Activated naive CD8-positive, alpha-beta T cell treated with anti-CD3 and anti-CD28 coated beads, Interleukin-2, amount 50 U/mL, for 24 hours (primary cell): ENCODE results near the gene ADAMTS2.

Experiments used
- ATAC-seq: fragments of 150-1000 bp; cut with Tn5 transposase; one replicate; pipeline ENCODE4 v1.10.0; 2021
- DNase-seq: peaks from one replicate; pipeline ENCODE4 v3.0.0; 2021
- H3K27ac Mint-ChIP-seq: one replicate; pipeline ENCODE4 v1.8.0; 2021; ENCODE audit warnings: mild to moderate bottlenecking, mixed read lengths
- H3K27me3 Mint-ChIP-seq: one replicate; pipeline ENCODE4 v1.8.0; 2021; ENCODE audit warnings: mixed read lengths
- H3K36me3 Mint-ChIP-seq: one replicate; pipeline ENCODE4 v1.8.0; 2021; ENCODE audit warnings: low read depth, mixed read lengths
- H3K4me1 Mint-ChIP-seq: one replicate; pipeline ENCODE4 v1.8.0; 2021; ENCODE audit warnings: mixed read lengths
- H3K4me3 Mint-ChIP-seq: one replicate; pipeline ENCODE4 v1.8.0; 2021; ENCODE audit warnings: mild to moderate bottlenecking, moderate library complexity, mixed read lengths
- H3K9me3 Mint-ChIP-seq: one replicate; pipeline ENCODE4 v1.8.0; 2021; ENCODE audit warnings: mixed read lengths

The ADAMTS2 gene

DNA sequence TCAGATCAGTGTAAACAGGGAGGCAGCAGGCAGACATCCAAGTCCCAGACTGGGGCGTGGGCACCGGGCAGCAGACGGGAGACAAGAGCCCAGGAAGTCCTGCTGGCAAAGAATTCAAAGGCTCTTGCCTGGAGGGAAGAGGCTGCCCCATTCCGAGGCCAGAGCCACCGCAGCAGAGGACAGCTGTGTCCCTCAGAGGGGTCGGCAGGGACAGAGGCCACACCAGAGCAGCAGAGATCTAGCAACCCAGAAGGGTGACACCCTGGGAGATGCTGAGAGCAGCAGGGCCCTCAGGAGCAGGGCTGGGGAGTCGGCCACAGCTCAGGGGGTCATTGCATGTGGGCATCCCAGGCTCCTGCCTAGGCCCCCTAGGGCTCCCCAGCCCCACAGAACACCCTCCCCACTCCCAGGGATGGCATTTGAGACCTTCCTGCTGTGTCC is 29.1 kb downstream of the ADAMTS2 start:
- Mint-ChIP-seq H3K4me1 (no peaks in the 10 kb centered on the region), H3K36me3 (no peaks in the 10 kb centered on the region), H3K9me3 (no peaks in the 10 kb centered on the region), H3K27me3 (no peaks in the 10 kb centered on the region), H3K4me3 (no peak overlapping the region), H3K27ac (no peak overlapping the region)
- DNase-seq: no peak
- ATAC-seq: no peak

DNA sequence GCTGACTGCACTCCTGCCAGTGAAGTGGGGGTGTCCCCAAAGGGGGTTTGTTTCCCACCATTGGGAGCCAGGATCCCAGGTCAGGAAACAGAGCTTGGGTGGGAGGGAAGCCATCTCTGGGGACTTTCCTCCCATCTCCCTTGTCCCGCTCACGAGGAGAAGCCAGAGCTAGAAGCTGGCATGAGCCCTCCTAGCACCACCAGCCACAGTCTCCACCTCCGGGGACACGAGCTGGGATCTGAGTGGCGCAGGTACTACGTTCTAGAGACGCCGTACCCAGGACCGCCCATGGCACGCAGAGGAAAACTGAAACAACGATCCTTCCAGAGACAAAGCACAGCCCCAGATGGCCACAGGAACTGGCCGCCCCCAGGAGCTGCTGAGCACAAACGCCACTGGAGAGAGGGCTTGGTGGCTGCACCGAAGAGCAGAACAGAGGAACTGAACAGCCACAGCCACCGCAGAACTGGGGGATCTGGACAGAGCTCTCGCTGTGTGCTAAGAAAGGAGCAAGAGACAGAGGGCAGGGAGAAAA is 29.8 kb downstream of the ADAMTS2 start:
- Mint-ChIP-seq H3K36me3 (no peaks in the 10 kb centered on the region), H3K27me3 (no peaks in the 10 kb centered on the region), H3K4me1 (no peaks in the 10 kb centered on the region), H3K27ac (no peak overlapping the region), H3K4me3 (no peak overlapping the region), H3K9me3 (no peaks in the 10 kb centered on the region)
- DNase-seq: no peak
- no peak for ATAC-seq

DNA sequence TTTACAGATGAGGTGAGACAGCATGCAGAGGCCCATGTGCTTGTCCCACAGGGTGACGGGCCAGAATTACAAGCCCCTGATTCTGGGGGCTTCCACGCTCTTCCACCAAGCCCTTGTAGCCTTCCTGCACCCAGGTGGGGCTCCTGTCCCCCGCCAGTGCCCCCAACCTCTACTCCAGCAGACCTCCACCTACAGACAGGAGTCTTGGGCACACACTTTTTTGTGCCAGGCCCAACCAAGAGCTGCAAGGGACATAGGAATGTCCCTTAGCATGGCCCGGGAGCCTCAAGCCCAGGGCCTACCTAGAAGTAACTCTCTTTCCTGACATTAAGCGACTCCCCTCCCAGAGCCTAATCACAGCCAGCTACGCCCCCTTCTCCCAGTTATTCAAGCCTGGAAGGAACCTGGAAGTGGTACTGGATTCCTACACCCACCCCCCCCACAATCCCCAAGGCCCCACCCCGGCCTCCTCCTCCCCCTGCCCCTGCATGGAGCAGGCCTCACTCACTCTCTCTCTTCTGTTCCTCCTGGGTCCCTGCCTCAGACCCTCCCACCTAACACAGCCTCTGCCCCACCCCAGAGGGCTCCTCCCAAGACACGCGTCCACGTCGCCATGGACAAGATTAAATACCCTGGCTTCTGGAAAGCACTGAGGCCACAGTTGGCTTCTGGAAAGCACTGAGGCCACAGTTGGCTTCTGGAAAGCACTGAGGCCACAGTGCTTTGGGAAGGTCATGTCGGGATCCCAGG is 30.5 kb downstream of the ADAMTS2 start:
- Mint-ChIP-seq H3K27ac (no peak overlapping the region), H3K9me3 (no peaks in the 10 kb centered on the region), H3K27me3 (no peaks in the 10 kb centered on the region), H3K4me3 (no peak overlapping the region), H3K4me1 (no peaks in the 10 kb centered on the region), H3K36me3 (no peaks in the 10 kb centered on the region)
- DNase-seq (no peak), ATAC-seq (no peak)

DNA sequence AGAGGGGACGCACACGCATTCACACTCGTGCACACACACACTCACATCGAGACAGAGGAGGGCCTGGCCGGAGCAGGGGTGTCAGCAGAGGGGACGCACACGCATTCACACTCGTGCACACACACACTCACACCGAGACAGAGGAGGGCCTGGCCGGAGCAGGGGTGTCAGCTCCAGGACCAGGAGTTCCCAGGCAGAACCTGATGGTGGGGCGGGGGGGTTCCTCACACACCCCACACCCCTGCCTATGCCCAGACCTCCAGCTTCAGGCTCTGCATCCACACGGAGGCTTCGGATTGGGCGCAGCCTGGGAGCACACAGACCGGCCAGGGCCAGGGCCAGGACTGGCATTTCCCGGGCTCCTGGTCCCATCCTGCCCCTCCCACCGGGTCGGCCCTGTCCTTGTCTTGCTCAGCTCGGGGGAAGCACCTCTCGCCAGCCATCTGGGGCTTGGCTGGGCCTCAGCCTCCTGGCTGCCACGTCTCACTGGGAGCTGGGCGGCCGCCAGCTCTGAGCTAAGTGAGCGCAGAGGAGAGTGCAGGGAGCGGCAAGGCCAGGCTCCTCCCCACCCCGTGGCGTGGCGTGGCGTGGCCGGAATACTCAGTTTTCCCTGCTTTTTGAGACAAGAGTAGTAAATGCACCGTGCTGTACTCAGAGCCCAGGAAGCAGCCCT is 31.3 kb downstream of the ADAMTS2 start:
- ATAC-seq: no peak
- H3K4me1 Mint-ChIP-seq: no peaks in the 10 kb centered on the region
- no peaks in the 10 kb centered on the region for H3K27me3 Mint-ChIP-seq
- no peaks in the 10 kb centered on the region for H3K9me3 Mint-ChIP-seq
- DNase-seq: no peak
- no peak overlapping the region for H3K4me3 Mint-ChIP-seq
- H3K27ac Mint-ChIP-seq: no peak overlapping the region
- no peaks in the 10 kb centered on the region for H3K36me3 Mint-ChIP-seq

DNA sequence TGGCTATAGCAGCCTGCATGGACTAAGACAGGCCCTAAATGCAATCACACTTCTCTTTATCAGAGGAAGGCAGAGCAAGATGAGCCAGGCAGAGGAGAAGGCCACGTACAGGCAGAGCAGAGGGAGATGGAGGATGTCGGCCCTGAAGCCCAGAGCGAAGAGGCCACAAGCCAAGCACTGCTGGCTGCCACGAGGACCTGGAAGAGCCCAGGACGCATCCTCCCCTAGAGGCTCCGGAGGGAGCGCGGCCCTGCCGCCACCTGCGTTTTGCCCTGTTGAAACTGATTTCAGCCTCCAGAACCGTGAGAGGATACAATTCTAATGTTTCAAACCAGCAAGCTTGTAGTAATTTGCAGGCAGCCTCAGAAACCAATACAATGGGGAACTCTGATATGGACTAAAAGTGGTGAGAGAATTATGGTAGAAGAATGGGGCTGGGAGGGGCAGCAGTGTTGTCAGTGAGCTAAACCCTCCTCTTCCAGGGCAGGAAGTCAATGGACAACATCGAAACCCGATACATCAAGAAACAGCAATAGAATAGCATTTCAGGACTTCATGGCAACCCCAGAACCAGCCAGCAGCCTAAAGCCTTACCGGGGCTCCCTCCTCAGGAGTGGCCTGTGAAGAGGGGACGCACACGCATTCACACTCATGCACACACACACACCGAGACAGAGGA is 32.6 kb downstream of the ADAMTS2 start:
- Mint-ChIP-seq H3K27ac (no peak overlapping the region), H3K27me3 (no peaks in the 10 kb centered on the region), H3K36me3 (no peaks in the 10 kb centered on the region), H3K4me1 (no peaks in the 10 kb centered on the region), H3K9me3 (no peaks in the 10 kb centered on the region), H3K4me3 (no peak overlapping the region)
- DNase-seq (no peak), ATAC-seq (no peak)

DNA sequence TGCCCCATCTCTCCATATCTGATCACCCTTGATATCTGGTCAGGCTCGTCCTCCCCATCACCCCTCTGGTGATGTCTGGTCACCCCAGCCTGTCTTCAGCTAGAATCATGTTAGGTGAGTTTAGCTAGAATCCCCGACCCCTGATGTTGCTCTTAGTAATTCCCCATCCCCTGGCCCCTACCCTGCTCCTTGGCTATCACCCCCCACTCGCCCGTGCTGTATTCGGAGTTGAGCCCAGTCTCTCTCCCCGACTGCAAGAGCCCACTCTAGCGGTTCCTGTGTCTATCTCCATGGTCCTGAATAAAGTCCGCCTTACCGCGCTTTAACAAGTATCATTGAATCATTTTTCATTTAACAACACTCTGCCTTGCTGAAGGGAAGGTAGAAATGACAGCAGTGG is 33.7 kb downstream of the ADAMTS2 start:
- H3K27ac Mint-ChIP-seq: no peak overlapping the region
- no peaks in the 10 kb centered on the region for H3K4me1 Mint-ChIP-seq
- no peak overlapping the region for H3K4me3 Mint-ChIP-seq
- H3K27me3 Mint-ChIP-seq: no peaks in the 10 kb centered on the region
- DNase-seq: no peak
- no peaks in the 10 kb centered on the region for H3K36me3 Mint-ChIP-seq
- no peak for ATAC-seq
- no peaks in the 10 kb centered on the region for H3K9me3 Mint-ChIP-seq

DNA sequence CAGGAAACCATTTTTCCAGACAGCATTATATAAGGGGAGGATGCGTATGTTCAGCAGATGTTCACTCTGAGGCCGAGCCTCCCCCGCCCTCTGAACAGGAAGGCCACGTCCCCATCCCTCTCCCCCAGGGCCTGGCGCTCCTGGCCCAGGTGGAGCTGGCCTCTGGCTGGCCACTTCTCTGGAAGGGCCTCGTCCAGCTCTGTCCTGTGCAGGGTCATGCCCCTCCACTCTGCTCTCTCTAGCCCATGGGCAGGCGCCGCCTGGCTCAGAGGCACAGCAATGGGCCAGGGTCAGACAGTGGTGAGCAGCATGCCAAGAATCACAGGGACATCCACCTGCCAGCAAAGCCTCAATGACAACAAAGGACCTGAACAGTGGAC is 34.2 kb downstream of the ADAMTS2 start:
- Mint-ChIP-seq H3K27ac (no peak overlapping the region), H3K36me3 (no peaks in the 10 kb centered on the region), H3K9me3 (no peaks in the 10 kb centered on the region), H3K4me3 (no peak overlapping the region), H3K4me1 (no peaks in the 10 kb centered on the region), H3K27me3 (no peaks in the 10 kb centered on the region)
- ATAC-seq (no peak), DNase-seq (no peak)

DNA sequence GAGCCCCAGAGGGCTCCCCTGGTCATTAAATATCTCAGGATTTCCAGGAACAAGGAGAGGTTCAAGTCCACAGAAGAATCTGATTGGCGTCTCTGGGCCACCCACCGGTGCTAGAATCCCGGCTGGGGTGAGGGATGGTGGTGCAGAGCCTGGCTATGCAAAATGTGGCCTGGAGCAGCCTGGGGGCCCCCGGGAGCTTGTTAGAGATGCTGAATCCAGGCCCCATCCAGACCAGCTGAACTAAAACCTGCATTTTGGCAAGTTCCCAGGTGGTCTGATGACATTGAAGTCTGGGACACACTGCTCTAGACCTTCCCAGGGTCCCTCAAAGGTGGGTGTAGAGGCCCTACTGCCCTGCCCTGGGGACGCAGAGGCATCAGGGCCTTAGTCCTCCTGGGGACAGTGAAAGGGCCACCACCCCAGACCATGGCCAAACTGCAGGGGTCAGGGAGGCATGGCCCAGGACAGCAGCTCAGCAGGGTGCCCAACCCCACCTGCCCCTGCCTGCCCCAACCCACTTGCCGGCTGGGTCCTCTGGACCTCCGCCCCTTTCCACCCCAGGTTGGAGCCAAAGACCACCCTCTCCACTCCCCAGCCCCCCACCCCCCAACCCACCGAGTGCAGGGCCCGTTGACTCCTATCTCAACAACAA is 34.7 kb downstream of the ADAMTS2 start:
- H3K27ac Mint-ChIP-seq: no peak overlapping the region
- H3K36me3 Mint-ChIP-seq: no peaks in the 10 kb centered on the region
- no peak for DNase-seq
- H3K4me1 Mint-ChIP-seq: no peaks in the 10 kb centered on the region
- no peaks in the 10 kb centered on the region for H3K9me3 Mint-ChIP-seq
- no peak for ATAC-seq
- H3K4me3 Mint-ChIP-seq: no peak overlapping the region
- H3K27me3 Mint-ChIP-seq: no peaks in the 10 kb centered on the region

DNA sequence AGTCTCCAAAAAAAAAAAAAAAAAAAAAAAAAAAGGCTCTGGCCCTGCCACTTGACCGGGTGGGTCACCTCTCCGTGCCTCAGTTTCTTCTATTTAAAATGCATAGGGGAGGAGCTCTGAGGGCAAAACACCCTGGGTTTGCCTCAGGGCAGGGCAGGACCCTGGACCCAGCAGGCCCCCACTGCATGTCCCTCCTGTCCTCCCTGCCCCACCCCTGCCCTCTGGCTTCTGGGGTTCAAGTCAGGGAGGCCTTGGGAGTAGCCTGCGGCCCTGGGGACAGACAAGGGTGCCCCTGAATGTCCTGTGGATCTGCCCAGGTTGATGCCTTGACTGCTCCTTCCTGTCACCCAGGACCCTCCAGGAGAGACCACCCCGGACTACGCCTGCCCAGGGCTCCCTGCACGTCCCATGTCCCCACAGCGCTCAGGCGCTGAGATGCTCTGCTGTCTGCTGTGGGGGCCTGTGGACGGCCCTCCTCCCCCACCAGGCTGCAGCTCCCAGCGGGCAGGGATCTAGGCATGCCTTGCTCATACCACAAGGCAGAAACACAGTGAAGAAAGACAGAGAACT is 35.4 kb downstream of the ADAMTS2 start:
- ATAC-seq: no peak
- Mint-ChIP-seq H3K4me3 (no peak overlapping the region), H3K36me3 (no peaks in the 10 kb centered on the region), H3K4me1 (no peaks in the 10 kb centered on the region), H3K9me3 (peaks cover 7% of the 10 kb centered on the region), H3K27ac (no peak overlapping the region), H3K27me3 (no peaks in the 10 kb centered on the region)
- no peak for DNase-seq

DNA sequence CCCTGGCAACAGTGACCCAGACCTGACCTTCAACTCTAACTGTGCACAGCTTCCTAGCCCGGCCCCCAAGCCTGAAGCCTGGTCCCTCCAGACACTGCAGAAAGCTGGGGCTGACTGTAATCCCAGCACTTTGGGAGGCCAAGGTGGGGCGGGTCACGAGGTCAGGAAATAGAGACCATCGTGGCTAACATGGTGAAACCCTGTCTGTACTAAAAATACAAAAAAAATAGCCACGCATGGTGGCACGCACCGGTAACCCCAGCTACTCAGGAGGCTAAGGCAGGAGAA is 35.9 kb downstream of the ADAMTS2 start:
- ATAC-seq: no peak
- Mint-ChIP-seq H3K4me3 (no peak overlapping the region), H3K4me1 (no peaks in the 10 kb centered on the region), H3K27ac (no peak overlapping the region), H3K9me3 (peaks cover 12% of the 10 kb centered on the region), H3K27me3 (no peaks in the 10 kb centered on the region), H3K36me3 (no peaks in the 10 kb centered on the region)
- no peak for DNase-seq

DNA sequence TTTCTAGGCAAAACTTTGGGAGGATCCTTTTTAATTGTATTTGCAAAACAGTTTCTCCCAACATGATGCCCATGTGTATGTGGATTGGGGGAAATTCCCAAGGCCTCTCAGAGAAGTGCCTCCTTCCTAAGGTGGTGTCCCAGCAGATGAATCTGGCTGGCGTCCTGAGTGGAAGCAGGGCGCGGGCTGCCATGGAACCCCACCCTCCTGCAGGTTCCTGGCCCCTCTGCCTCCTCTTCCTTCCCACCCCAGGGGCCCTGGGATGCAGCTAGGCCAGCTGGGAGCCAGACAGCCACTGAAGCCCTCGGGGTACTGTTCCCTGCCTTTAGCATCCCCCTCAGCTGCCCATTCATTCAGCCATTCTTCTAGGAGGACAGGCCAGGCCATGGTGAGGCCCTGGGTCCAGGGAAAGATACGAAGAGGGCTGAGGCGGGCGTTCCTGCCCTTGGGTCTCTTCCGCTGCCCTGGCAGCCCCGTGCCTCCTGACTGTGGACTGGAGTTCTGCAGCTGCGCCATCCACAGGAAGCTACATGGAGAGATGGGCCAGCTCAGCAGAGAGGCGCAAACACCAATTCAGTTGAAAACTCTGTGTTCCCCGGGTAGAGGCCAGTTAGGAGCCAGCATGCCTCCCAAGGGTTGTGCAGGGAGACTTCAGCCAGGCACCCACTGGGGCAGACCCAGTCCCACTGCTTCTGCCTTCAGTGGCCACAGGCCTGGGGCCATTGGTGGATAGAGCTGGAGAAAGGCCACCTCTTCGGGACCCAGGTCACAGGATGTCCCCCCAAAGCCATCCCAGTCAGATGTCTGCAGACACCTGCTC is 36.5 kb downstream of the ADAMTS2 start:
- Mint-ChIP-seq H3K36me3 (no peaks in the 10 kb centered on the region), H3K27ac (no peak overlapping the region), H3K4me1 (no peaks in the 10 kb centered on the region), H3K9me3 (peaks cover 16% of the 10 kb centered on the region), H3K4me3 (no peak overlapping the region), H3K27me3 (no peaks in the 10 kb centered on the region)
- no peak for DNase-seq
- ATAC-seq: no peak

DNA sequence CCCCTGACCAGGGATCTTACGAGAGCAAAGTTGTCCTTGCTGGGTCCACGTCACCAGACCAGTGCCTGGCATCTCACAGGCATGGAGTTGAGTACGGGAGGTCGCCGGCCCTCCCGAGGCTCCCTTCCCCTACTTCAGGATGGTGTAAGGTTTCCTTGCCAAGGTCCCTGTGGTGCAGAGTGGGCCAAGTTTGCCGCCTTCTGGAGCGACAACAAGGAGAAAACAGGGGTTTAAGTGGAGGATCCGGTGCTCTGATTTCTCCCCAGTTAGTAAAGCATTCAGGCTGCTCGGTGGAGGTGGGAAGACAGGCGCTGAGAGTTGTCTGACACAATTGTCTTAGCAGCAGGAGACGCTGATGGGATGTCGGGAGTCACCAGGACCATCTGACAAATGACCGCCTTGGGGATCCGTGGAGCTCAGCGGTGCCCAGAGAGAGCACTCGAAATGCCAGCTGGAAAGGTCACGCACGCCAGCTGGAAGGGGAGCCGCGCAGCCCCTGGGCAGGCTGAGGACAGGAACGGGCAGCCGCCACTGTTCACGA is 37.3 kb downstream of the ADAMTS2 start:
- no peaks in the 10 kb centered on the region for H3K27me3 Mint-ChIP-seq
- H3K27ac Mint-ChIP-seq: no peak overlapping the region
- no peaks in the 10 kb centered on the region for H3K4me1 Mint-ChIP-seq

DNA sequence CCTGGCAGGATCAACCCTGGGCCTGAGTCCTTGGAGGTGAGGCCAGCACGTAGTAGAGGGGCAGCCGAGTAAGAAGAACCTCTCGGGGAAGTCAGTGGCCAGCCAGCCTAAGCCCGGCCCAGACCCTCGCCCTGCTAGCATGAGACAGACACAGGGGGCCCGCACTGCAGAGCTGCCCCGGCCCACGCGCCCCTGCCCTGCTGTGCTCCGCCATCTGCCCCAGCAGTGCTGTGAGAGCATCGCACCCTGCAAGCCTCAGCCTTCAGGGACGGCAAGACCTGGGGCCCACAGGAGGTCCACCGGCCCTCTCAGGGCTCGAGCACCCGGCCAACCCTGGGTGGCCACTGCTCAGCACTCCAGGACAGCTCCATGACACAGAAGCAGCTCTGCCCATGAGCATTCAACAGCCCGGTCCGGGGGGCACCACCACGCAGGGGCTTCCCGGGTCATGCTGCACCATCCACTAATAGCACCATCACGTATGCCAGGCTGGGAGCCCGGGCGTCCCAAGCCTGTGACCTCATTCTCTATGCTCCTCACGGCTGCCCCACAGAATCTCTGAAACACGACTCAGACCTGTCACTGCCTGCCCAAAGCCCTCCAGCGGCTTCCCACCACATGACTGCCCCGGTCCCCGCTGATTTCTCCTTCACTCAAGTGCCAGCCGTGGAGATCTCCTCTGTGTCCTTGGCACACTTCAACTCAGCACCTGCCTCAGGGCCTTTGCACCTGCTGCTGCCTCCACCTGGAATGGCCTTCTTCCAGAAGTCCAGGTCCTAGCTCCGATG is 38.1 kb downstream of the ADAMTS2 start:
- DNase-seq (no peak), ATAC-seq (no peak)
- H3K4me1 Mint-ChIP-seq: no peaks in the 10 kb centered on the region
- H3K27me3 Mint-ChIP-seq: no peaks in the 10 kb centered on the region
- no peak overlapping the region for H3K4me3 Mint-ChIP-seq
- peaks cover 16% of the 10 kb centered on the region for H3K9me3 Mint-ChIP-seq
- no peak overlapping the region for H3K27ac Mint-ChIP-seq
- no peaks in the 10 kb centered on the region for H3K36me3 Mint-ChIP-seq

More for the DNA sequence above, 37.3 kb downstream of the ADAMTS2 start:
- Mint-ChIP-seq H3K9me3 (peaks cover 16% of the 10 kb centered on the region), H3K36me3 (no peaks in the 10 kb centered on the region), H3K4me3 (no peak overlapping the region)
- ATAC-seq: no peak
- DNase-seq: no peak
